SJSA1 (cell line): ENCODE data around the gene KRTAP5-3. TPM values are rescaled to one million over a fixed set of nuclear protein-coding genes. Genes with fewer than 3 reads are reported as not detected.

Experiments used
- DNase-seq, 2 experiments: peaks; one replicate each; pipeline ENCODE4 v3.0.0-alpha.2; 2015 to 2020; ENCODE audit warnings: low spot score in 2 of 2, low read depth in 1 of 2
- H3K27ac ChIP-seq: fragments of 250-450 bp; sonication (Bioruptor Pico); 2 replicates; pipeline ENCODE4 v1.5.1; 2020; ENCODE audit warnings: mild to moderate bottlenecking, moderate library complexity
- H3K27me3 ChIP-seq: fragments of 250-450 bp; sonication (Bioruptor Pico); replicated peaks from 2 replicates; pipeline ENCODE4 v1.5.1; 2020; ENCODE audit warnings: mild to moderate bottlenecking, moderate library complexity
- H3K36me3 ChIP-seq: fragments of 250-450 bp; sonication (Bioruptor Pico); 2 replicates; pipeline ENCODE4 v1.5.1; 2020; ENCODE audit warnings: mild to moderate bottlenecking
- H3K4me1 ChIP-seq: fragments of 250-450 bp; sonication (Bioruptor Pico); replicated peaks from 2 replicates; pipeline ENCODE4 v1.6.1; 2021; ENCODE audit warnings: mild to moderate bottlenecking
- H3K4me3 ChIP-seq: fragments of 250-450 bp; sonication (Bioruptor Pico); 2 replicates; pipeline ENCODE4 v1.5.1; 2020; ENCODE audit warnings: mild to moderate bottlenecking
- H3K9me3 ChIP-seq: fragments of 250-450 bp; sonication (Bioruptor Pico); replicated peaks from 2 replicates; pipeline ENCODE4 v1.5.1; 2020; ENCODE audit warnings: mild to moderate bottlenecking
- total RNA-seq: library from RNA; depleted of rRNA; stranded (reverse); fragments of >200 nt; shearing (Covaris generic); gene quantifications from 2 replicates; pipeline ENCODE4 v1.2.3, GENCODE V29; 2014

Gene KRTAP5-3
- total RNA-seq, 1 experiment from 2014 or later: not detected

DNA sequence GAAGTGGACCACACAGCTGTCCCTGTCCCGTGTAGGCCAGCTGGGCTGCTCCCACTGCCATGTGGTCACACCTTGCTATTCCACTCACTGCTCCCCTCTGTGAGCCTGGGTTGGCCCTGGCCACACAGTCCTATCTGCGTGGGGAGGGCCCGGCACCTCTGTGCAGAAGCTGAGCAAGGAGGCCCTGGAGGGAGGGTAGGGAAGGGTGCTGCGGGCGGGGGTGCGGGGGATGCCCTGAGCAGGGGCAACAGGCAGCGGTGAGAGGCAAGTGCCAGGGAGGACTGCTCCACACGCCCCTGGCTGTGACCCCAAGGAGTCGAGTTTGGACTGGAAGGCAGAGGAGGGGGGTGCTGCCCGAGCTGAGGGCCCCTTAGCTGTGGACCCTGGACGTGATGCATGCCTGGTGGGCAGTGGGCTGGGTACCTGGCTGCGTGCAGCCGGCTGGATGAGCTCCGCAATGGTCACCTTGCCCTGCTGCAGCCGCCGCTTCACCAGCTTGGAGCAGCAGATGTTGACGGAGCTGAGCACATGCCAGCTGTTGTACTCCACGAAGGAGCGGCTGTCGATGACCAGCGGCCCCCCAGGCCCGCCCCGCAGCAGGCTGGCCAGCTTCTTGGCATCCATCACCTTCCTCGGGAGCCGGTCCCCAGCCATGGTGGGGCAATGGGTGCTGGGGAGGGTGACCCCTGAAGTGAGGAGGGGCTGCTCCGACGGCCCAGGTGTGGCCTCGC, 42.9 kb downstream of the KRTAP5-3 start:
- Histone ChIP-seq H3K4me3 (no peak overlapping the region), H3K27ac (no peak overlapping the region), H3K27me3 (no peaks in the 10 kb centered on the region), H3K9me3 (no peaks in the 10 kb centered on the region), H3K4me1 (no peaks in the 10 kb centered on the region), H3K36me3 (no peaks in the 10 kb centered on the region)
- DNase-seq: no peak

DNA sequence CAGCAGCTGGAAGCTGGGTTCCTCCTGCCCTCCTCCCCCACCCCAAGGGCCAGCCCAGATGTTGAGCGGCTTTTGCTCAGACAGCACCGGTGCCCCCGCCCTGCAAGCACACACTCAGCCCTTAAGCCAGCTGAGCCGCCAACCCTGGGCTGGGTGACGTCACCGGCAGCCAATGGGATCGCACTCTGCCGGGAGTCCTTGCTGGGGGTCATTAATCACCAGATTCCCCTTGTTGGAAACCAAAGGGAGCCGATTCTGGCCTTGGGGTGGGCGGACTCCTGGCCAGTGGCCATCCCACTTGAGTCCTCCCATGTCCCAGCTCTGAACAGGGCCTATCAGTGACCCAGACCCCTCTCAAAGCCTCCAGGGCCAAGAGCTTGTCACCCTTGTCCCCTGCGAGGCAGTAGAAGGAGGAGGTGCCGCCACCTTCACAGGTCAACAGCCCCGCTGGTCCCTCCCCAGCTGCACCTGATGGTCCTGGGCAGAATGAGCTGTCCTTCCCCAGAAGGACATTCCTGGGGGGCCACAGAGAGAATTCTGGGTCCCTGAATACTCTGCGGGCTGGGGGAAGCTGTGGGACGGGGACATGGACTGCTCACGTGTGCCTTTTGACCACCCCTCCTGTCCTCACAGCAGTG, 43.6 kb downstream of the KRTAP5-3 start:
- Histone ChIP-seq H3K36me3 (no peaks in the 10 kb centered on the region), H3K9me3 (no peaks in the 10 kb centered on the region), H3K4me3 (no peak overlapping the region), H3K27me3 (no peaks in the 10 kb centered on the region), H3K4me1 (no peaks in the 10 kb centered on the region; the same call in 1 of the 2 replicates), H3K27ac (no peak overlapping the region)
- DNase-seq: peak in 1 of 2 experiments; percentile 53

DNA sequence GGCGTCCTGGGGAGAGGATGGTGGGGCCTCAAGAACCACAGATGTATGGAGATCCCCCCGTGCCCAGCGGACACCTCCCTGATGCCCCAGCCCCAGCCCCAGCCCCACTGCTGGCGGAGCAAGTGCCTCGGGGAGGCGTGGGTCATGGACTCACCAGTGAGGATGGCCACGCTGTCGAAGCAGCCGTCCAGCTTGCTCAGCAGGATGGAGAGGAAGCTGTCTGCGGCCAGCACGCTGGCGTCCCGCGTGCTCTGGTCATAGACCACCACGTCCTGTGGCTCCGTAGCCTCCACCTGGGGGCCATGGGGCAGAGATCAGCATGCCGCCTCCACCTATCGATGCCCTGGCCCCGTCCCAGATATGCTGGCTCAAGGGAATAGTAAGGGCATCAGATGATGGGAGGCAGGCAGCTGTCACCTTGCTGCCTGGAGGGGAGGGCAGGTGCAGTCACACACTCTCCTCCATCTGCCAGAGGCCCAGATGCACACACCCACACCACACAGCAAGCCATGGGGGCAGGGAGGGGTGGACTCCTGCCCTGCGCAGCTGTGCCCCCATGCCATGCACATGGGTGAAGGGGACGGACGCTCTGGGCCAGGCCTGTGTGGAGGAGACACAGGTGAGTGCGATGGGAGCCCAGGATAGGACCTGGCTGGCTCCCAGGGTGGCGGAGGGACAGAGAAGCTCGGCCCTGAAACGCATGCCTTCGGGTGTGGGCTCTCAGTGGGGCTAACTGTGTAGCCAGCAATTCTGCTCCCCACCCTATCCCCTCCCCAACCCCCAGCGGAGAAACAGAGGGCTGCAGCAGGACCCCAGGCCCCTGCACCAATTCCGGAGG, 44.3 kb downstream of the KRTAP5-3 start:
- Histone ChIP-seq H3K4me3 (no peak overlapping the region), H3K9me3 (no peaks in the 10 kb centered on the region), H3K4me1 (peaks cover 7% of the 10 kb centered on the region), H3K27ac (no peak overlapping the region), H3K27me3 (no peaks in the 10 kb centered on the region), H3K36me3 (no peaks in the 10 kb centered on the region)
- DNase-seq: no peak

DNA sequence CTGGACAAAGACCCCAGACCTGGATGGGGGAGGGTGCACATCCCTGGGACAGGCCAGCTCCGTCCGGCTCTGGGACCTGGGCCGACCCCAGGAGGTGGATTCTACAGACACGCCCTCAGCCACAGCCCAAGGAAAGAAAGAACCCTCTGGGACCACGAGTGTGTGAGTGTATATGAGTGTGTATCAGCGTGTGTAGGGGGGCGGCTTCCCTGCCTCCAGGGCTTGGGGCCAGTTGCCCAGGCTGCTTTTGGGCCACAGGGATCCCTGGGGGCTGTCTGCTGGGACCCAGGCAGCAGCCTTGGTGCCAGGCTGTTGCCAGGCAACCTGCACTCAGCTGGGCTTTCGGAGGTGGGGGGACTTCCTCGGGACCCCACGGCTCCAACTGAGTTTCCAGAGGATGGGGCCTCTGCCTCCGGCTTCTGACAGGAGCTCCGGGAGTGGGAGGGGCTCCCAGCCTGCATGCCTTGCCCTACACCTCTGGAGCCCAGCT, 45.1 kb downstream of the KRTAP5-3 start:
- H3K9me3 ChIP-seq: no peaks in the 10 kb centered on the region
- no peaks in the 10 kb centered on the region for H3K27me3 ChIP-seq
- H3K4me1 ChIP-seq: peaks cover 14% of the 10 kb centered on the region
- H3K36me3 ChIP-seq: no peaks in the 10 kb centered on the region
- no peak overlapping the region for H3K27ac ChIP-seq
- no peak overlapping the region for H3K4me3 ChIP-seq
- no peak for DNase-seq

DNA sequence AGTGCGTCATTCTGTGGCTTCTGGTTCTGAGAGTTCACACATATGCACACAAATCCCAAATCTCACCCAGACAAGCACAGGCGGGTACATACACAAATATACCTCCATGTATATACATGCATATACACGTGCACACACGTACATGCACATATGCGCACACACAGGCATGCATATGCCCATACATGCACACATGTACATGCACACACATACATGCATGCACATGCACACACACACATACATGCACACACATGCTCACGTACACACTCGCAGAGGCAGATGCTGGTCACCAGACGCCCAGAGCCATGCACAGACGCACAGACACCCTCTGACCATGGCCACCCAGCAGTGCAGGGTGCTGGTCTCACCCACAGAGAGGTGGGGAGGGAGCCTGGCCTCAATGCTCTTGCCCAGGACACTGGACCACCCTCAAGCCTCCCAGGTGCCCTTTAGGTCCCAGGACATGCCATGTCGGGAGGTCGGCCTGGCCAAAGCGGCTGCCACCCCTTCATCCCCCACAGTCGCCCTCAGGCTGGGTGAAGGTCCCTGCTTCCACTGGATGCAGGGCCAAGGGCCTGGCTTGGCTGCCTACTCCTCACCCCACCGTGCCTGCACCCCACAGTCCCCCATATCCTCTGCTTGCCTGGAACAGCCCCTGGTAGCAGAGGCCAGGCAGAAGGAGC, 45.7 kb downstream of the KRTAP5-3 start:
- DNase-seq: no peak
- Histone ChIP-seq H3K9me3 (no peaks in the 10 kb centered on the region), H3K4me3 (no peak overlapping the region), H3K27me3 (no peaks in the 10 kb centered on the region), H3K4me1 (peaks cover 18% of the 10 kb centered on the region), H3K36me3 (no peaks in the 10 kb centered on the region), H3K27ac (no peak overlapping the region)

DNA sequence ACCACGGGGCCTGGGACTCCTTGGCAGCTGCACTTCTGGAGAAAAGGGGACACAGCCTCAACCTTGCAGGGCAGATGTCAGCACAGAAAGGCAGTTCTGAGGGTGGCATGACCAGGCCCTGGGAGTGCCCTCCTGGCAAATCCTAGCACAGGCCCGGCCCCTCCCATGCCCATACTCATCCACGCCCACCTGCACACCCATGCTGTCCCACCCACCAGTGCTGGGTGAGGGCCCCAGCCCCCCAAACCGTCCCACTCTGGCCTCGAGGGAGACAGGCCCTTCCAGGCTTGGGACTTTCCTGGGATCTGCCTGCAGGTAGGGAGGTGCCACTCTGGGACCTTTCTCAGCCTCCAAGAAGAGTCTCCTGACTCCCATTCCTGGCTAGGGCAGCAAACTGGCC, 46.3 kb downstream of the KRTAP5-3 start:
- H3K27ac ChIP-seq: no peak overlapping the region
- DNase-seq: no peak
- H3K27me3 ChIP-seq: no peaks in the 10 kb centered on the region
- H3K36me3 ChIP-seq: no peaks in the 10 kb centered on the region
- H3K4me3 ChIP-seq: no peak overlapping the region
- peaks cover 19% of the 10 kb centered on the region for H3K4me1 ChIP-seq
- no peaks in the 10 kb centered on the region for H3K9me3 ChIP-seq

DNA sequence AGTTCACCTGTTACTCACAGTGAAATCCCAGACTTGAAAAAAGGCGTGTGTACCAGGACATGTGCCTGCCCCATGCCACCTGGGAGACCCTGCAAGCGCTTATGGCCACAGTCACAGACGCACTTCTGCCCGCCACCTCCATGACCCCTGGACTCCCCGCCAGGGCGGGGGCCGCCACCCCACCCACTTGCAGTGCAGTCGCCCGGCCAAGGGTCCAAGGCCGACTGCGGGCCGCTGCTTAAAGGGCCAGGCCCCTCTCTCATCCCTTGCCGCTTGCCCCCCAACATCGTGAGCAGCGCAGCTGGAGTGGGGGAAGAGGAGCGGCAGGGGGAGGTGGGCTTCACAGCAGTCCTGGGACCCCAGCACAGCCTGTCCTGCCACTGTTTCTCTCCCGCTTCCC, 47.0 kb downstream of the KRTAP5-3 start:
- Histone ChIP-seq H3K4me1 (peaks cover 19% of the 10 kb centered on the region), H3K36me3 (no peaks in the 10 kb centered on the region), H3K27ac (no peak overlapping the region), H3K4me3 (no peak overlapping the region), H3K9me3 (no peaks in the 10 kb centered on the region), H3K27me3 (no peaks in the 10 kb centered on the region)
- no peak for DNase-seq

DNA sequence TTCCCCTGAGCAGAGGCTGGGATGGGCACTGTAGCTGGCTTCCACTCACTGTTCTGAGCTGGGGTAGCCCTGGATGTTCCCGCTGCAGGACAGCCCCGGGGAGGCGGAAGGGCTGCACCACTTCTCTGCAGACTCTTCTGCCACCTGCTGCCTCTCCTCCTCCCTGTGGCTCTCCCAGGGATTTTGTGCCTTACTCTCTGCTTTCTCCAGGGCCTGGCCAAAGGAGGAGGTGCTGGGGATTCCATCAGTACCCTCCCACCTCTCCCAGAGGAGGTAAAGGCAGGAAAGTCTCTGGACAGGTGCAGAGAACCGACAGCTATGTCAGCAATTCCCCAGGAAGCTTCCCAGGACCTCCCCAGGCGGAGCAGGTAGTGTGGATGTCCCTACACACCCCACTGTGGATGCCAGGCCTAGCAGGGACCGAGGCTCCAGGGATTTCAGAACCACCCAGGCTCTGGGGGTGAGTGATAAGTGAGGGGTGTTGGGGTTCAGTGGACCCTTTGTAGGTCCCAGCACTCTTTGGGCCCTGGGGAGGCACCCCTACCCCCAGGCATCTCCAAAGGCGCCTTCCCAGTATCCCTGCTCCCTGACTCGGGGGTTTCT, 47.5 kb downstream of the KRTAP5-3 start:
- H3K9me3 ChIP-seq: no peaks in the 10 kb centered on the region
- H3K27ac ChIP-seq: no peak overlapping the region
- DNase-seq: no peak
- H3K36me3 ChIP-seq: no peaks in the 10 kb centered on the region
- no peak overlapping the region for H3K4me3 ChIP-seq
- H3K4me1 ChIP-seq: peaks cover 19% of the 10 kb centered on the region
- no peaks in the 10 kb centered on the region for H3K27me3 ChIP-seq

DNA sequence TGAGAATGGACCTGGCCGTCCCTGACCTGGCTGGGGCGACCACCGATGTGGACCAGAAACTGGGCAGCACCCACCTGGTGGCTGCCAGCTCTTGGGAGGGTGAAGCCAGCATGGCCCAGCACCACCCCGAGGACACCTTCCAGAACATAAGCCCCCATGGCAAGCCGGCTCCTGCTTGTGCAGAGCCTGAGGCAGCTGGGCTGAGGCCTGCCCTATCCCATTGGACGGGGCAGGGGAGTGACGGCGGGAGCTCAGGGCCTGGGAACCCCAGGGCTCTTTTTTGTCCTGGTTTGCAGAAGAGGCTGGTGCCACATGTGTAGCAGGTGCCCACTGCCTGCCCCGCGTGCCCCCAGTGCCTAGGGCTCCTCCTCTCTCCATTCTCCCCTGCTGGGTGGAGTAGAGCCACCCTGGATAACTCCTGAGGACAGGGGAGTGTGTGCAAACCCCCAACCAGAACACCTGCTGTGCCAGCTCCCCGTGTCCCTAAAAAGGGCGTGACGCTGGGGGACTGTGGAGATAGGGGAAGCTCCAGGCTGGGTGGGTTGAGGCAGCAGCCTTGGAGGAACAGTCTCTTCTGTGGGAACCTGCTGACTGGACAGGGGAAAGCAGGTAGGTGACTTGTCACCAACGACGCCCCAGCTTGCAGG, 48.1 kb downstream of the KRTAP5-3 start:
- Histone ChIP-seq H3K27me3 (no peaks in the 10 kb centered on the region), H3K36me3 (no peaks in the 10 kb centered on the region), H3K27ac (no peak overlapping the region), H3K4me3 (no peak overlapping the region), H3K4me1 (peaks cover 19% of the 10 kb centered on the region), H3K9me3 (no peaks in the 10 kb centered on the region)
- no peak for DNase-seq

DNA sequence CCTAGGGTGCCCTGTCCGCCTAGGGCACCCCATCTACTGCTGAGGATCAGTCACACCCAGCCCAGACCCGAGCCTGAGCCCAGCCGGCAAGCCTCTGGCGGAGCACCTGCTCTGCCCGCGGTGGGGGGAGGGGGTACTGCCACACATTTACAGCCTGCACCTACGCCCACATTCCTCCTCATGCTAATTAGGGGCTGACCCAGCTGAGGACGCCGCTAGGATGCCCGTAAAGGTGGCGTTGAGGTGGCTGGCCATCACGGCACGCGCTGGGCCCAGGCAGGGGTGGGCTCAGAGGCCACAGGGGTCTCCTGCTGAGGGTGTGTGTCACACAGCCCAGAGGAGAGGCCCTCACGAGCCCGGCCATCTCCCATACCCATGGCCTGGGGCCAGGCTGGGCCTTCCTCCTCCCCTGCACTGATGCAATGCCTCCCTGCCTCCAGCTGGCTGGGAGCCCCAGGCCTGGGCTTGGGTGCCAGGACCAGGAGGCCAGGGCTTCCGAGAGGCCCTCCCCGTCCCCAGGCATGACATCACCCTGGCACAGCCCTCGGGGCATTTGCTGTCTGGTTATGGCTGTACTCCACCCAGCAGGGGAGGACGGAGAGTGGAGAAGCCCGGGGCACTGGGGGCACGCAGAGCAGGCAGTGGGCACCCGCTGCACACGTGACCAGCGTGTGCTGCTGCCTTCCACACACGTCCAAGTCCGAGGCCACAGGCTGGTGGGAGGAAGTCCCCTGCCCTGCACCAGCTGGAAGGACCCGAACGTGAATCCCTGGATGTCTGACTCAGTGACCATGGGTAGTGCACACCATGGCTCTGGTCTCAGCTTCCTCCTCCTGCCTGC, 48.9 kb downstream of the KRTAP5-3 start:
- no peak overlapping the region for H3K27ac ChIP-seq
- H3K36me3 ChIP-seq: no peaks in the 10 kb centered on the region
- no peaks in the 10 kb centered on the region for H3K9me3 ChIP-seq
- no peak for DNase-seq
- H3K4me1 ChIP-seq: peaks cover 19% of the 10 kb centered on the region
- no peak overlapping the region for H3K4me3 ChIP-seq
- H3K27me3 ChIP-seq: no peaks in the 10 kb centered on the region

DNA sequence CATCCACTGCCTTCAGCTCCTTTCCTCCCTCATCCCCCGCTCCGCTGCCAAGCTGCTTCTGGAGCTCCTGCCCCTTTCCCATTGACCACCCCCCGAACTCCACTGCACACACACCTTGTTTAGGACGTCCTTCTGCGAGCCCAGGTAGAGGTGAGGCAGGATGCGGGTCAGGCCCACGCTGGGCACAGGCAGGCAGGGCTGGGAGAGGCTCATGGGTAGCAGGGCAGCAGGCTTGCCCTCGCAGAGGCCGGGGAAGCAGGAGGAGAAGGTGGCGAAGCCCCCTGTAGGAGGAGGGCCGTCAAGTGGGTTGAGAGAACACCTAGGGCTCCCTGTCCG, 49.5 kb downstream of the KRTAP5-3 start:
- Histone ChIP-seq H3K9me3 (no peaks in the 10 kb centered on the region), H3K36me3 (no peaks in the 10 kb centered on the region), H3K4me3 (no peak overlapping the region), H3K4me1 (peaks cover 19% of the 10 kb centered on the region), H3K27me3 (no peaks in the 10 kb centered on the region), H3K27ac (no peak overlapping the region)
- DNase-seq: no peak
